ENCODE results near the gene BRSK1. TPM values are rescaled to one million over a fixed set of nuclear protein-coding genes. Genes with fewer than 3 reads are reported as not detected.
A peak's percentile ranks its signal among the peaks of the same experiment; 100 is the strongest.

BRSK1 gene
- total and polyA plus RNA-seq, 10 of the 15 experiments (the other 5 are each of a cell fraction or from before 2014, with no cell fraction given): 0.03 to 0.76 (median 0.25) TPM; not detected in 4

DNA sequence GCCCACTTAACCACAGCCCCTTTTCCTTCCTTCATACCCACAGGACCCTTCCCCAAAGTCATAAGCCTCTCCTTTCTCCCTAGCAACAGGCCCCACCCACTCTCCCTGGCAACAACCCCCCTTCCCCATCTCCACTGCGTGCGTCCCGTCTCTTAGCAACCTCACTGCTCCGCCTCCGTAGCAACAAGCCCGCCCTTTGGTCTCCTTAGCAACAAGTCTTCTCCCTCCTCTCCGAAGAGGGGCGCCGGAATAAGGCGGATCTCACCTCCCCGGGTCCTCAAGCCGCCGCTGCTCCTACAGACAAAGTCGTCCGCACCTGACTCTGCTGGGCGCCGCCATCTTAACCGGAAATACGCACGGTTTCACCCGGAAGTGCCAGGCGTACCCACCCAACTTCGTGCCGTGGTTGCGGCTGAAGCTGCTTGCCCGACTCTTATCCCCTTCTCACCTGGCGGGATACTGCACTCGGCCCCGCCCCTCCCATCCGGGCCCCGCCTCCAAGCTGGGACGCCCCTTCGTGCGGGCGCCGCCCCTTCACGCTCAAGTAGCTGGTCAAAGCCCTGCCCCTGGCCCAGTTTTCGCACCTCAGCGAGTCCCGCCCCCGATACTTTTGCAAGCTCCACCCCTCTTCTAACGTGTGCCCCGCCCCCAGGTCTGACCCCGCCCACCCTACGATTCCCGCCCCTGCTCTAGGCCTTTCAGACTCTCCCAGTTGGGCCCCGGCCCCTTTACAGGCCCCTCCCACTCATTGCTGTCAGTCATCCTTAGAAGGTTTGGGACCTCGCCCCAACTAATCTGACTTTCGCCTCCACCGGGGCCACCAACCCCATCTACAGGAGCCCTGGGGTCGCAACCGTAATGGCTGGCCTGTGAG is 3.8 kb upstream of the BRSK1 start, which contains the start of gene HSPBP1 (continued):
- TF ChIP-seq, protein P1, sequence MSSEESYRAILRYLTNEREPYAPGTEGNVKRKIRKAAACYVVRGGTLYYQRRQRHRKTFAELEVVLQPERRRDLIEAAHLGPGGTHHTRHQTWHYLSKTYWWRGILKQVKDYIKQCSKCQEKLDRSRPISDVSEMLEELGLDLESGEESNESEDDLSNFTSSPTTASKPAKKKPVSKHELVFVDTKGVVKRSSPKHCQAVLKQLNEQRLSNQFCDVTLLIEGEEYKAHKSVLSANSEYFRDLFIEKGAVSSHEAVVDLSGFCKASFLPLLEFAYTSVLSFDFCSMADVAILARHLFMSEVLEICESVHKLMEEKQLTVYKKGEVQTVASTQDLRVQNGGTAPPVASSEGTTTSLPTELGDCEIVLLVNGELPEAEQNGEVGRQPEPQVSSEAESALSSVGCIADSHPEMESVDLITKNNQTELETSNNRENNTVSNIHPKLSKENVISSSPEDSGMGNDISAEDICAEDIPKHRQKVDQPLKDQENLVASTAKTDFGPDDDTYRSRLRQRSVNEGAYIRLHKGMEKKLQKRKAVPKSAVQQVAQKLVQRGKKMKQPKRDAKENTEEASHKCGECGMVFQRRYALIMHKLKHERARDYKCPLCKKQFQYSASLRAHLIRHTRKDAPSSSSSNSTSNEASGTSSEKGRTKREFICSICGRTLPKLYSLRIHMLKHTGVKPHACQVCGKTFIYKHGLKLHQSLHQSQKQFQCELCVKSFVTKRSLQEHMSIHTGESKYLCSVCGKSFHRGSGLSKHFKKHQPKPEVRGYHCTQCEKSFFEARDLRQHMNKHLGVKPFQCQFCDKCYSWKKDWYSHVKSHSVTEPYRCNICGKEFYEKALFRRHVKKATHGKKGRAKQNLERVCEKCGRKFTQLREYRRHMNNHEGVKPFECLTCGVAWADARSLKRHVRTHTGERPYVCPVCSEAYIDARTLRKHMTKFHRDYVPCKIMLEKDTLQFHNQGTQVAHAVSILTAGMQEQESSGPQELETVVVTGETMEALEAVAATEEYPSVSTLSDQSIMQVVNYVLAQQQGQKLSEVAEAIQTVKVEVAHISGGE (CRISPR knock-in tag; IDR thresholded peaks at IDR 0.05): peak; percentile 40; the same call in 1 of the 2 replicates
- peak; percentile 99 for TF ChIP-seq YY1 (IDR thresholded peaks at IDR 0.05; ENCODE audit: low read depth, low read length)
- TF ChIP-seq POU2F2 (IDR thresholded peaks at IDR 0.05; ENCODE audit: borderline replicate concordance, low read depth, low read length): peak; percentile 65; the same call in 1 of the 3 replicates
- TF ChIP-seq, protein P2, sequence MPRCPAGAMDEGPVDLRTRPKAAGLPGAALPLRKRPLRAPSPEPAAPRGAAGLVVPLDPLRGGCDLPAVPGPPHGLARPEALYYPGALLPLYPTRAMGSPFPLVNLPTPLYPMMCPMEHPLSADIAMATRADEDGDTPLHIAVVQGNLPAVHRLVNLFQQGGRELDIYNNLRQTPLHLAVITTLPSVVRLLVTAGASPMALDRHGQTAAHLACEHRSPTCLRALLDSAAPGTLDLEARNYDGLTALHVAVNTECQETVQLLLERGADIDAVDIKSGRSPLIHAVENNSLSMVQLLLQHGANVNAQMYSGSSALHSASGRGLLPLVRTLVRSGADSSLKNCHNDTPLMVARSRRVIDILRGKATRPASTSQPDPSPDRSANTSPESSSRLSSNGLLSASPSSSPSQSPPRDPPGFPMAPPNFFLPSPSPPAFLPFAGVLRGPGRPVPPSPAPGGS (IDR thresholded peaks at IDR 0.05; ENCODE audit: borderline replicate concordance, insufficient read depth, low read depth, low read length, poor library complexity, severe bottlenecking): no peak
- no peak; the same call in 1 of the 2 replicates for TF ChIP-seq BACH1 (IDR thresholded peaks at IDR 0.05; ENCODE audit: borderline replicate concordance)
- TF ChIP-seq, protein P3, sequence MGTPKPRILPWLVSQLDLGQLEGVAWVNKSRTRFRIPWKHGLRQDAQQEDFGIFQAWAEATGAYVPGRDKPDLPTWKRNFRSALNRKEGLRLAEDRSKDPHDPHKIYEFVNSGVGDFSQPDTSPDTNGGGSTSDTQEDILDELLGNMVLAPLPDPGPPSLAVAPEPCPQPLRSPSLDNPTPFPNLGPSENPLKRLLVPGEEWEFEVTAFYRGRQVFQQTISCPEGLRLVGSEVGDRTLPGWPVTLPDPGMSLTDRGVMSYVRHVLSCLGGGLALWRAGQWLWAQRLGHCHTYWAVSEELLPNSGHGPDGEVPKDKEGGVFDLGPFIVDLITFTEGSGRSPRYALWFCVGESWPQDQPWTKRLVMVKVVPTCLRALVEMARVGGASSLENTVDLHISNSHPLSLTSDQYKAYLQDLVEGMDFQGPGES (IDR thresholded peaks at IDR 0.05): no peak
- TF ChIP-seq, protein P4, sequence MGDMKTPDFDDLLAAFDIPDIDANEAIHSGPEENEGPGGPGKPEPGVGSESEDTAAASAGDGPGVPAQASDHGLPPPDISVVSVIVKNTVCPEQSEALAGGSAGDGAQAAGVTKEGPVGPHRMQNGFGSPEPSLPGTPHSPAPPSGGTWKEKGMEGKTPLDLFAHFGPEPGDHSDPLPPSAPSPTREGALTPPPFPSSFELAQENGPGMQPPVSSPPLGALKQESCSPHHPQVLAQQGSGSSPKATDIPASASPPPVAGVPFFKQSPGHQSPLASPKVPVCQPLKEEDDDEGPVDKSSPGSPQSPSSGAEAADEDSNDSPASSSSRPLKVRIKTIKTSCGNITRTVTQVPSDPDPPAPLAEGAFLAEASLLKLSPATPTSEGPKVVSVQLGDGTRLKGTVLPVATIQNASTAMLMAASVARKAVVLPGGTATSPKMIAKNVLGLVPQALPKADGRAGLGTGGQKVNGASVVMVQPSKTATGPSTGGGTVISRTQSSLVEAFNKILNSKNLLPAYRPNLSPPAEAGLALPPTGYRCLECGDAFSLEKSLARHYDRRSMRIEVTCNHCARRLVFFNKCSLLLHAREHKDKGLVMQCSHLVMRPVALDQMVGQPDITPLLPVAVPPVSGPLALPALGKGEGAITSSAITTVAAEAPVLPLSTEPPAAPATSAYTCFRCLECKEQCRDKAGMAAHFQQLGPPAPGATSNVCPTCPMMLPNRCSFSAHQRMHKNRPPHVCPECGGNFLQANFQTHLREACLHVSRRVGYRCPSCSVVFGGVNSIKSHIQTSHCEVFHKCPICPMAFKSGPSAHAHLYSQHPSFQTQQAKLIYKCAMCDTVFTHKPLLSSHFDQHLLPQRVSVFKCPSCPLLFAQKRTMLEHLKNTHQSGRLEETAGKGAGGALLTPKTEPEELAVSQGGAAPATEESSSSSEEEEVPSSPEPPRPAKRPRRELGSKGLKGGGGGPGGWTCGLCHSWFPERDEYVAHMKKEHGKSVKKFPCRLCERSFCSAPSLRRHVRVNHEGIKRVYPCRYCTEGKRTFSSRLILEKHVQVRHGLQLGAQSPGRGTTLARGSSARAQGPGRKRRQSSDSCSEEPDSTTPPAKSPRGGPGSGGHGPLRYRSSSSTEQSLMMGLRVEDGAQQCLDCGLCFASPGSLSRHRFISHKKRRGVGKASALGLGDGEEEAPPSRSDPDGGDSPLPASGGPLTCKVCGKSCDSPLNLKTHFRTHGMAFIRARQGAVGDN (IDR thresholded peaks at IDR 0.05): peak; percentile 23; the same call in 1 of the 2 replicates
- no peak for TF ChIP-seq ZNF217 (IDR thresholded peaks at IDR 0.05)
- no peak for TF ChIP-seq RAD51 (IDR thresholded peaks at IDR 0.05)
- TF ChIP-seq, protein P5, sequence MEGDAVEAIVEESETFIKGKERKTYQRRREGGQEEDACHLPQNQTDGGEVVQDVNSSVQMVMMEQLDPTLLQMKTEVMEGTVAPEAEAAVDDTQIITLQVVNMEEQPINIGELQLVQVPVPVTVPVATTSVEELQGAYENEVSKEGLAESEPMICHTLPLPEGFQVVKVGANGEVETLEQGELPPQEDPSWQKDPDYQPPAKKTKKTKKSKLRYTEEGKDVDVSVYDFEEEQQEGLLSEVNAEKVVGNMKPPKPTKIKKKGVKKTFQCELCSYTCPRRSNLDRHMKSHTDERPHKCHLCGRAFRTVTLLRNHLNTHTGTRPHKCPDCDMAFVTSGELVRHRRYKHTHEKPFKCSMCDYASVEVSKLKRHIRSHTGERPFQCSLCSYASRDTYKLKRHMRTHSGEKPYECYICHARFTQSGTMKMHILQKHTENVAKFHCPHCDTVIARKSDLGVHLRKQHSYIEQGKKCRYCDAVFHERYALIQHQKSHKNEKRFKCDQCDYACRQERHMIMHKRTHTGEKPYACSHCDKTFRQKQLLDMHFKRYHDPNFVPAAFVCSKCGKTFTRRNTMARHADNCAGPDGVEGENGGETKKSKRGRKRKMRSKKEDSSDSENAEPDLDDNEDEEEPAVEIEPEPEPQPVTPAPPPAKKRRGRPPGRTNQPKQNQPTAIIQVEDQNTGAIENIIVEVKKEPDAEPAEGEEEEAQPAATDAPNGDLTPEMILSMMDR (IDR thresholded peaks at IDR 0.05 in 2 of 3, conservative IDR thresholded peaks at IDR 0.05 in 1 of 3; ENCODE audit: control insufficient read depth in 2 of 3, extremely low read depth in 1 of 3, insufficient read depth in 1 of 3, low read depth in 3 of 3, low read length in 3 of 3): no peak
- TF ChIP-seq, protein P6, sequence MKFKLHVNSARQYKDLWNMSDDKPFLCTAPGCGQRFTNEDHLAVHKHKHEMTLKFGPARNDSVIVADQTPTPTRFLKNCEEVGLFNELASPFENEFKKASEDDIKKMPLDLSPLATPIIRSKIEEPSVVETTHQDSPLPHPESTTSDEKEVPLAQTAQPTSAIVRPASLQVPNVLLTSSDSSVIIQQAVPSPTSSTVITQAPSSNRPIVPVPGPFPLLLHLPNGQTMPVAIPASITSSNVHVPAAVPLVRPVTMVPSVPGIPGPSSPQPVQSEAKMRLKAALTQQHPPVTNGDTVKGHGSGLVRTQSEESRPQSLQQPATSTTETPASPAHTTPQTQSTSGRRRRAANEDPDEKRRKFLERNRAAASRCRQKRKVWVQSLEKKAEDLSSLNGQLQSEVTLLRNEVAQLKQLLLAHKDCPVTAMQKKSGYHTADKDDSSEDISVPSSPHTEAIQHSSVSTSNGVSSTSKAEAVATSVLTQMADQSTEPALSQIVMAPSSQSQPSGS (IDR thresholded peaks at IDR 0.05; ENCODE audit: low read length): no peak
- 0 out of 2 replicates have a peak, but pooled peaks have one; percentile 11 for TF ChIP-seq NFYB (IDR thresholded peaks at IDR 0.05; ENCODE audit: insufficient read depth, low read depth, low read length)
- TF ChIP-seq POLR2A (IDR thresholded peaks at IDR 0.05; ENCODE audit: low read depth, low read length): peak; percentile 84
- TF ChIP-seq NR2C1 (IDR thresholded peaks at IDR 0.05): peak; percentile 94
